CD14-positive monocyte (primary cell): ENCODE data around the gene RIPK3. TPM values are rescaled to one million over a fixed set of nuclear protein-coding genes. Genes with fewer than 3 reads are reported as not detected.

Experiments used
- DNase-seq, 3 donors: peaks; one replicate each; pipeline ENCODE4 v3.0.0-alpha.2; 2011 to 2022
- H2AFZ ChIP-seq: 2 replicates; pipeline ENCODE4 v1.6.0; 2012; ENCODE audit warnings: mild to moderate bottlenecking, low read depth, low read length, inconsistent platforms; ENCODE audit not compliant: insufficient read depth, poor library complexity, severe bottlenecking
- H3K27ac ChIP-seq, 2 donors: 1 replicate in 1 of 2; 2 replicates in 1 of 2; pipeline ENCODE4 v1.5.1; 2012 to 2013; ENCODE audit warnings: low read length in 2 of 2, control low read depth in 1 of 2, inconsistent platforms in 1 of 2, low read depth in 1 of 2, mild to moderate bottlenecking in 1 of 2
- H3K27me3 ChIP-seq, 2 donors: one replicate each; pipeline versions ENCODE4 v1.6.0 to v1.6.1; 2011 to 2013; ENCODE audit warnings: low read length in 2 of 2; ENCODE audit not compliant: control insufficient read depth in 2 of 2, insufficient read depth in 2 of 2
- H3K36me3 ChIP-seq, 2 donors: replicated peaks in 1 of 2; 1 replicate in 1 of 2; 2 replicates in 1 of 2; pipeline versions ENCODE4 v1.5.1 to v1.6.1; 2012 to 2013; ENCODE audit warnings: low read length in 2 of 2, control low read depth in 1 of 2, inconsistent platforms in 1 of 2, mild to moderate bottlenecking in 1 of 2; ENCODE audit not compliant: insufficient read depth in 2 of 2, control insufficient read depth in 1 of 2
- H3K4me1 ChIP-seq, 2 donors: 1 replicate in 1 of 2; 2 replicates in 1 of 2; pipeline versions ENCODE4 v1.5.1 to v1.6.1; 2012 to 2013; ENCODE audit warnings: low read length in 2 of 2, control low read depth in 1 of 2, inconsistent platforms in 1 of 2, mild to moderate bottlenecking in 1 of 2, moderate library complexity in 1 of 2; ENCODE audit not compliant: insufficient read depth in 2 of 2, control insufficient read depth in 1 of 2
- H3K4me2 ChIP-seq: replicated peaks from 2 replicates; pipeline ENCODE3; 2012; ENCODE audit warnings: low read length, moderate library complexity, mild to moderate bottlenecking; ENCODE audit not compliant: poor library complexity, severe bottlenecking; ENCODE audit errors: extremely low read depth
- H3K4me3 ChIP-seq, 3 experiments: fragments of 200-600 bp in 1 of 3; sonication (generic) in 1 of 3; replicated peaks in 1 of 3; 1 replicate in 2 of 3; 2 replicates in 1 of 3; pipeline ENCODE4 v1.5.1; 2011 to 2013; ENCODE audit warnings: low read length in 3 of 3, mild to moderate bottlenecking in 3 of 3, control low read depth in 2 of 3, low read depth in 2 of 3, inconsistent platforms in 1 of 3, moderate library complexity in 1 of 3
- H3K79me2 ChIP-seq: 2 replicates; pipeline ENCODE4 v1.6.0; 2012; ENCODE audit warnings: mild to moderate bottlenecking, control low read depth, inconsistent platforms, low read length, moderate library complexity; ENCODE audit not compliant: insufficient read depth
- H3K9ac ChIP-seq: 2 replicates; pipeline ENCODE4 v1.6.0; 2017; ENCODE audit warnings: low read length, mild to moderate bottlenecking; ENCODE audit not compliant: insufficient read depth, poor library complexity, severe bottlenecking
- H3K9me3 ChIP-seq, 2 donors: replicated peaks in 1 of 2; 1 replicate in 1 of 2; 2 replicates in 1 of 2; pipeline versions ENCODE4 v1.5.1 to v1.6.1; 2012 to 2013; ENCODE audit warnings: low read length in 2 of 2, control low read depth in 1 of 2; ENCODE audit not compliant: control insufficient read depth in 1 of 2, insufficient read depth in 1 of 2
- H4K20me1 ChIP-seq: 2 replicates; pipeline ENCODE4 v1.6.0; 2012; ENCODE audit warnings: mild to moderate bottlenecking, low read length, control low read depth, moderate library complexity; ENCODE audit not compliant: insufficient read depth
- H3K27ac Mint-ChIP-seq, 7 donors: one replicate each; pipeline ENCODE4 v1.8.0; 2020; ENCODE audit warnings: mild to moderate bottlenecking in 7 of 7, mixed read lengths in 7 of 7, moderate library complexity in 6 of 7, inconsistent platforms in 2 of 7
- H3K27me3 Mint-ChIP-seq, 3 donors: one replicate each; pipeline ENCODE4 v1.8.0; 2021 to 2022; ENCODE audit warnings: low read depth in 3 of 3, mild to moderate bottlenecking in 3 of 3, mixed read lengths in 3 of 3, moderate library complexity in 3 of 3, inconsistent platforms in 1 of 3
- H3K36me3 Mint-ChIP-seq, 2 donors: one replicate each; pipeline ENCODE4 v1.8.0; 2020; ENCODE audit warnings: mixed read lengths in 2 of 2, inconsistent platforms in 1 of 2, mild to moderate bottlenecking in 1 of 2
- H3K4me1 Mint-ChIP-seq: one replicate; pipeline ENCODE4 v1.8.0; 2020; ENCODE audit warnings: mild to moderate bottlenecking, mixed read lengths
- H3K4me3 Mint-ChIP-seq, 2 donors: one replicate each; pipeline ENCODE4 v1.8.0; 2020; ENCODE audit warnings: mild to moderate bottlenecking in 2 of 2, mixed read lengths in 2 of 2, moderate library complexity in 1 of 2
- H3K9me3 Mint-ChIP-seq, 7 donors: one replicate each; pipeline ENCODE4 v1.8.0; 2020 to 2022; ENCODE audit warnings: mixed read lengths in 7 of 7, mild to moderate bottlenecking in 6 of 7, moderate library complexity in 6 of 7, inconsistent platforms in 2 of 7
- CTCF ChIP-seq: fragments of 200-600 bp; IDR thresholded peaks from one replicate; pipeline ENCODE4 v1.8.0; 2022; ENCODE audit warnings: antibody characterized with exemption, mild to moderate bottlenecking
- WGBS: methylation state at CpG from one replicate; pipeline ENCODE4 v1.1.5; 2013; ENCODE audit warnings: missing lambda C conversion rate; ENCODE audit not compliant: insufficient coverage; 5-methylcytosine and 5-hydroxymethylcytosine counted together
- intact Hi-C, 2 donors: fragments of 100-400 bp; cut with micrococcal nuclease; formaldehyde crosslinking; loops; one replicate each; pipeline versions ENCODE4 v1.15.0 to v1.15.1; 2023
- polyA plus RNA-seq, 3 donors: library from polyadenylated mRNA; depleted of rRNA in 1 of 3; unstranded in 2 of 3; stranded (reverse) in 1 of 3; fragments of 300-500 nt in 2 of 3; fragments of >200 nt in 1 of 3; fragmentation: Illumina TruSeq in 2 of 3; gene quantifications; 1 replicate in 2 of 3; 2 replicates in 1 of 3; pipeline ENCODE4 v1.2.3, GENCODE V29; 2012 to 2021

RIPK3 gene
- polyA plus RNA-seq, 3 donors = 11.7 to 69.6 (median 11.8) TPM

GRCh38 chr14:24309538-24310264 lies 30.1 kb downstream of the RIPK3 start, which contains the start of gene LTB4R2:
LTB4R2 (plus strand) TSS chr14:24310140; CDS start chr14:24310665, 525 bp downstream.
- Histone ChIP-seq H3K4me3 (peak within 1 kb of the TSS; percentile 51 to 84 (median 57)), H3K27me3 (no peaks in the 10 kb centered on the region), H3K36me3 (peaks cover 36 to 45% of the 10 kb centered on the region in 2 donors), H3K79me2 (peaks cover 83% of the 10 kb centered on the region), H3K9ac (peak within 1 kb of the TSS; percentile 67), H3K27ac (peak within 1 kb of the TSS; percentile 85 to 89), H3K9me3 (no peaks in the 10 kb centered on the region), H4K20me1 (peaks cover 57% of the 10 kb centered on the region), H2AFZ (peak within 1 kb of the TSS; percentile 80), H3K4me1 (peaks cover 65 to 73% of the 10 kb centered on the region in 2 donors), H3K4me2 (peak within 1 kb of the TSS; percentile 93)
- peaks cover 68% of the 10 kb centered on the region for H3K4me1 Mint-ChIP-seq
- H3K4me3 Mint-ChIP-seq = peak within 1 kb of the TSS; percentile 81 to 95
- H3K36me3 Mint-ChIP-seq = peaks cover 50 to 56% of the 10 kb centered on the region in 2 donors
- H3K27ac Mint-ChIP-seq = peak within 1 kb of the TSS; percentile 80 to 98 (median 89)
- no CpG with 5 or more reads among the region's 5 CpGs for WGBS
- no peak for TF ChIP-seq CTCF
- DNase-seq = no peak
- peaks cover 0 to 2% (median 0%) of the 10 kb centered on the region in 7 donors for H3K9me3 Mint-ChIP-seq
- no peaks in the 10 kb centered on the region for H3K27me3 Mint-ChIP-seq
- intact Hi-C loops = loop anchor here in 1 of 2 donors (5.0 to 10.0 kb wide), 3 partner anchors 32 to 95 kb away; partner anchors contain the start of genes CHMP4A, GMPR2, MDP1 and NEDD8

DNA sequence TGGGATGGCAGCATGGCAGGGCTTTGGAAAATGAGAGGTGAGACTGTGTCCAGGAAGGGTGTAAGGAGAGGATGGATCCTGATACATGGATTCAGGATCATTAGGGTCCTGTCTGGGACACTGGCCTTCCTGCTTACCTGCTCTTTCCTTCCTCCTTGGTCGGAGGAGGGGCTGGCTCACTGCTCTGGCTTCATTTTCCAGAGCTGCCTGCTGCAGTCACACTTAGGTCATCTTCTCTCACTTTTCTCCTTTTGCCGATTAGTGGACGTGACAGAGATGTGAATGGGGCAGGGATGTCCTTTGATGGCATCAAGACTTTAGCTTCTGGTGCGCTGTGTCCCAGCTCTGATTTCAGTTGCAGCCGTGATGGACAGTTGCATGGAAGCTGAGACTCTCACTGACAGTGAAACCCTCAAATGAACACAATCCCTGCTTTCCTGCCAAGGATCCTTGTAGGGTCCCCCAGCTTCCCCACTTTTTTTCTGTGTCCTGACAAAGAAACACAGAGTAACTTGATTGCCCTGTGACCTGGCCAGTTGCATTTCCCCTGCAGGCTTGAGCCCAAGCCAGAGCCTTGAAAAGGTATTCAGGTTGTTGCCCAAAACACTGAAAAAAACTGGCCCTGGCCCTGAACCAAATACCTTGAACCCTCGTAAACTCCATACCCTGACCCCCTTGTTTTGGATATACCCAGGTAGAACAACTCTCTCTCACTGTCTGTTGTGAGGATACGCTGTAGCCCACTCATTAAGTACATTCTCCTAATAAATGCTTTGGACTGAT lies 31.3 kb downstream of the RIPK3 start:
- H3K9me3 ChIP-seq = no peaks in the 10 kb centered on the region
- TF ChIP-seq CTCF = peak; percentile 32
- no peaks in the 10 kb centered on the region for H3K27me3 Mint-ChIP-seq
- H3K4me3 Mint-ChIP-seq = peak overlapping the region; percentile 12 to 59
- intact Hi-C loops = loop anchor here in 1 of 2 donors (10.0 kb wide), 1 partner anchor 94 kb away; the partner anchor contains the start of genes CHMP4A and MDP1
- peak overlapping the region; percentile 9 to 45 for H3K27ac ChIP-seq
- peak overlapping the region in 1 of 3 experiments; percentile 84 for H3K4me3 ChIP-seq
- H3K36me3 Mint-ChIP-seq = peaks cover 57 to 68% of the 10 kb centered on the region in 2 donors
- H3K9ac ChIP-seq = no peak overlapping the region
- H3K4me2 ChIP-seq = peak overlapping the region; percentile 93
- peaks cover 0 to 2% (median 0%) of the 10 kb centered on the region in 7 donors for H3K9me3 Mint-ChIP-seq
- 87% methylated on average over 3 of the region's 7 CpGs for WGBS
- H3K4me1 Mint-ChIP-seq = peaks cover 57% of the 10 kb centered on the region
- H3K4me1 ChIP-seq = peaks cover 54 to 61% of the 10 kb centered on the region in 2 donors
- H3K27ac Mint-ChIP-seq = peak overlapping the region in 6 of 7 donors; percentile 32 to 86 (median 68)
- no peak overlapping the region for H2AFZ ChIP-seq
- peaks cover 77% of the 10 kb centered on the region for H3K79me2 ChIP-seq
- H3K27me3 ChIP-seq = no peaks in the 10 kb centered on the region
- peaks cover 62% of the 10 kb centered on the region for H4K20me1 ChIP-seq
- no peak for DNase-seq
- H3K36me3 ChIP-seq = peaks cover 47 to 57% of the 10 kb centered on the region in 2 donors
